Smooth muscle cell (in vitro differentiated cells): ENCODE measurements around the gene CCDC106. TPM values are rescaled to one million over a fixed set of nuclear protein-coding genes. Genes with fewer than 3 reads are reported as not detected.

Experiments
- DNase-seq: peaks from one replicate; lab custom pipeline; 2025; ENCODE audit not compliant: unreplicated experiment; lab: John Stamatoyannopoulos, UW
- H2AFZ ChIP-seq: fragments of 200-600 bp; sonication (generic); 2 replicates; pipeline ENCODE4 v1.6.0; 2016; ENCODE audit warnings: antibody characterized with exemption, low read depth, mild to moderate bottlenecking
- H3F3A ChIP-seq: fragments of 200-600 bp; sonication (generic); 2 replicates; pipeline ENCODE4 v1.6.0; 2017; ENCODE audit warnings: antibody characterized with exemption, low read depth
- H3K27ac ChIP-seq: fragments of 200-600 bp; sonication (generic); 2 replicates; pipeline ENCODE4 v1.5.1; 2016; ENCODE audit warnings: low read depth, mild to moderate bottlenecking
- H3K27me3 ChIP-seq: fragments of 200-600 bp; sonication (generic); 2 replicates; pipeline ENCODE4 v1.6.1; 2016; ENCODE audit warnings: low read depth, mild to moderate bottlenecking
- H3K36me3 ChIP-seq: fragments of 200-600 bp; sonication (generic); 2 replicates; pipeline ENCODE4 v1.5.1; 2016; ENCODE audit warnings: low read depth
- H3K4me1 ChIP-seq: fragments of 200-600 bp; sonication (generic); 2 replicates; pipeline ENCODE4 v1.5.1; 2016; ENCODE audit warnings: low read depth
- H3K4me2 ChIP-seq: fragments of 200-600 bp; sonication (generic); 2 replicates; pipeline ENCODE4 v1.6.0; 2016; ENCODE audit warnings: mild to moderate bottlenecking
- H3K4me3 ChIP-seq: fragments of 200-600 bp; sonication (generic); 2 replicates; pipeline ENCODE4 v1.5.1; 2016; ENCODE audit warnings: mild to moderate bottlenecking
- H3K79me2 ChIP-seq: fragments of 200-600 bp; sonication (generic); 2 replicates; pipeline ENCODE4 v1.6.0; 2016; ENCODE audit warnings: low read depth, mild to moderate bottlenecking
- H3K9ac ChIP-seq: fragments of 200-600 bp; sonication (generic); 2 replicates; pipeline ENCODE4 v1.6.0; 2016; ENCODE audit warnings: low read depth
- H3K9me3 ChIP-seq: fragments of 200-600 bp; sonication (generic); replicated peaks from 2 replicates; pipeline ENCODE4 v1.5.1; 2016; ENCODE audit warnings: low read depth
- H4K20me1 ChIP-seq: fragments of 200-600 bp; sonication (generic); 2 replicates; pipeline ENCODE4 v1.6.0; 2016; ENCODE audit warnings: low read depth
- CTCF ChIP-seq: fragments of 200-600 bp; sonication (generic); IDR thresholded peaks from 2 replicates; pipeline ENCODE4 v1.5.1; 2017; ENCODE audit warnings: borderline replicate concordance, mild to moderate bottlenecking, antibody characterized with exemption; ENCODE audit not compliant: insufficient read depth, poor library complexity, severe bottlenecking
- WGBS: methylation state at CpG from one replicate; pipeline ENCODE4 v1.1.7; 2016; ENCODE audit warnings: low lambda C conversion rate; 5-methylcytosine and 5-hydroxymethylcytosine counted together
- polyA plus RNA-seq: library from polyadenylated mRNA; unstranded; fragments of >200 nt; fragmentation: Nextera tagmentation; extraction: Ambion mirVana; gene quantifications from 2 replicates; pipeline ENCODE4 v1.2.1, GENCODE V29; 2016
- total RNA-seq: library from RNA; depleted of rRNA; stranded (reverse); fragments of >200 nt; gene quantifications from 2 replicates; pipeline ENCODE4 v1.2.3, GENCODE V29; 2014

CCDC106 gene
- total and polyA plus RNA-seq, 2 experiments from 2014 or later, result 6.9 to 18.3 TPM

- no peak for DNase-seq
- Histone ChIP-seq H4K20me1 (no peaks in the 10 kb centered on the region), H3K4me3 (peak overlapping the region; percentile 99), H3K27ac (no peak overlapping the region), H3K27me3 (no peaks in the 10 kb centered on the region), H3K4me1 (peaks cover 13% of the 10 kb centered on the region), H3K4me2 (peak overlapping the region; percentile 99), H3K36me3 (no peaks in the 10 kb centered on the region), H3K9ac (peak overlapping the region; percentile 90), H3K79me2 (peaks cover 39% of the 10 kb centered on the region), H2AFZ (no peak overlapping the region), H3K9me3 (no peaks in the 10 kb centered on the region), H3F3A (peaks cover 12% of the 10 kb centered on the region)
- WGBS, result 67% methylated on average over 25 of the region's 25 CpGs
- TF ChIP-seq CTCF, result no peak
Observed at GRCh38 chr19:55648585-55649267, 714 bp downstream of the CCDC106 start.

- peaks cover 12% of the 10 kb centered on the region for H3F3A ChIP-seq
- no peaks in the 10 kb centered on the region for H4K20me1 ChIP-seq
- H3K27ac ChIP-seq, result no peak overlapping the region
- no peaks in the 10 kb centered on the region for H3K36me3 ChIP-seq
- 94% methylated on average over 17 of the region's 17 CpGs for WGBS
- H3K79me2 ChIP-seq, result peaks cover 31% of the 10 kb centered on the region
- H3K4me2 ChIP-seq, result peak overlapping the region; percentile 99
- no peaks in the 10 kb centered on the region for H3K9me3 ChIP-seq
- peak overlapping the region; percentile 99 for H3K4me3 ChIP-seq
- peaks cover 9% of the 10 kb centered on the region for H3K4me1 ChIP-seq
- no peak overlapping the region for H3K9ac ChIP-seq
- DNase-seq, result no peak
- no peaks in the 10 kb centered on the region for H3K27me3 ChIP-seq
- H2AFZ ChIP-seq, result no peak overlapping the region
- TF ChIP-seq CTCF, result no peak
Observed at GRCh38 chr19:55649268-55650125, 1.5 kb downstream of the CCDC106 start.

GRCh38 chr19:55650126-55650557, 2.1 kb downstream of the CCDC106 start:
- Histone ChIP-seq H3K4me2 (no peak overlapping the region), H3K36me3 (no peaks in the 10 kb centered on the region), H3K79me2 (peaks cover 26% of the 10 kb centered on the region), H3K4me3 (no peak overlapping the region), H3F3A (peaks cover 9% of the 10 kb centered on the region), H3K4me1 (peaks cover 8% of the 10 kb centered on the region), H4K20me1 (no peaks in the 10 kb centered on the region), H3K9me3 (no peaks in the 10 kb centered on the region), H3K27me3 (no peaks in the 10 kb centered on the region), H3K9ac (no peak overlapping the region), H3K27ac (no peak overlapping the region), H2AFZ (no peak overlapping the region)
- TF ChIP-seq CTCF, result no peak
- DNase-seq, result no peak
- WGBS, result 98% methylated on average over 4 of the region's 4 CpGs
